ENCODE measurements around the gene C6orf120.
A peak's percentile ranks its signal among the peaks of the same experiment; 100 is the strongest.

The C6orf120 gene

DNA sequence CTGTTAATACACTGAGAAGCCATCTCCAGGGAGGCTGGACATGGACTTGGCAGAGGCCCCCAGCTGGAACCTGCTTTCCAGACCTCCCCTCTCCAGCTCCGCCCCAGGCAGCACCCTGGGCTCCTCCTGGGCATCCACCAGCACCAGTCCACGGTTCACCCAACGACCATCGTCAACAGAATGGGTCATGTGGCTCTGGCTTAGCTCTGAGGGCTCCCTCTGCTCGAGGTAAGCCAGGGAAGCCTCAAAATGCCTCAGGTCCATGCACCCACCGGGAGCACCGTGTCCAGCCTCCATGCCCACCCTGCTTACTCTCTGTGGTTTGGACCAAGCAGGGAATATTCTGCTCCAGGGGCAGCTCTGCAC, 40.6 kb upstream of the C6orf120 start:
- Histone ChIP-seq H3K4me3 (no peak overlapping the region), H3K4me2 (no peak overlapping the region), H3K9me3 (no peaks in the 10 kb centered on the region), H3K27me3 (no peaks in the 10 kb centered on the region), H3K9ac (no peak overlapping the region), H4K20me1 (no peaks in the 10 kb centered on the region), H3K4me1 (peaks cover 35% of the 10 kb centered on the region), H3K27ac (no peak overlapping the region), H3K36me3 (peaks cover 68% of the 10 kb centered on the region)
- no peak for TF ChIP-seq Cebpa-rat (IDR thresholded peaks at IDR 0.05)

DNA sequence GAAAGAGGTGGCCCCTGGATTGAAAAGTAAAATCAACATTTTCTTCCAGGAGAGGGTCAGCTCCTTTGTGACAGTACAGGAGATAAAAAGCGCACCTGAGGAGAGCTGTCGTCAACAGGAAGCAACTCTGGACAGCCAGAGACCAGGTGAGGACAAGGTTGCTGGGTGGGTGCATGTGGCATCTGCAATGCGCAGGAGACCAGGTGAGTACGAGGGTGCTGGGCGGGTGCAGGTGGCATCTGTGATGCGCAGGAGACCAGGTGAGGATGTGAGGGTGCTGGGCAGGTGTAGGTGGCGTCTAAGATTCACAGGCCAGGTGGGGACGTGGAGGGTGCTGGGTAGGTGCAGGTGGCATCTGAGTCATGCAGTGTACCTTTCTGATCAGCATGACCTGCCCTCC, 38.5 kb upstream of the C6orf120 start:
- Histone ChIP-seq H3K4me3 (no peak overlapping the region), H3K4me1 (peaks cover 14% of the 10 kb centered on the region), H3K27me3 (no peaks in the 10 kb centered on the region), H3K4me2 (no peak overlapping the region), H3K9me3 (no peaks in the 10 kb centered on the region), H3K27ac (no peak overlapping the region), H3K36me3 (peaks cover 75% of the 10 kb centered on the region), H4K20me1 (no peaks in the 10 kb centered on the region), H3K9ac (no peak overlapping the region)
- TF ChIP-seq Cebpa-rat (IDR thresholded peaks at IDR 0.05): no peak

DNA sequence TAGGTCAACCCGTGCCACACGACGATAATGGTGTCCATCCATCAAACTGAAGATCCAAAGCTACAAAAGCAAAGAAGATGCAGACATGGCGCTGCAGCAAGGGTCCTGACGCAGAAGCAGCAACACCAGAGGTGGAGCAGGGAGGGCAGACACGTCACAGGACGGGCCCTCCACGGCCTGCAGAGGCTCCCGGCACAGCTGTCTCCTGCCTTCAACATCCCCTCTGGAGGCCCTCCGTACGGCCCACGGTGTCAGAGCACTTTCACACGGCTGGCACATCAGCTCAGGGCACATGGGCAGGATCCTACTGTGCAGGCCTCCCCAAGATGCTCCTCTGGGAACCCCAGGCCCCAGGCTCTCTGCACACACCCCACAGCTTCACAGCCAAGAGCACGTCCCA, 37.7 kb upstream of the C6orf120 start:
- Histone ChIP-seq H3K4me1 (peaks cover 6% of the 10 kb centered on the region), H3K4me3 (no peak overlapping the region), H3K27ac (no peak overlapping the region), H3K9me3 (no peaks in the 10 kb centered on the region), H3K4me2 (no peak overlapping the region), H3K9ac (no peak overlapping the region), H3K36me3 (peaks cover 77% of the 10 kb centered on the region), H3K27me3 (no peaks in the 10 kb centered on the region), H4K20me1 (no peaks in the 10 kb centered on the region)
- no peak for TF ChIP-seq Cebpa-rat (IDR thresholded peaks at IDR 0.05)

DNA sequence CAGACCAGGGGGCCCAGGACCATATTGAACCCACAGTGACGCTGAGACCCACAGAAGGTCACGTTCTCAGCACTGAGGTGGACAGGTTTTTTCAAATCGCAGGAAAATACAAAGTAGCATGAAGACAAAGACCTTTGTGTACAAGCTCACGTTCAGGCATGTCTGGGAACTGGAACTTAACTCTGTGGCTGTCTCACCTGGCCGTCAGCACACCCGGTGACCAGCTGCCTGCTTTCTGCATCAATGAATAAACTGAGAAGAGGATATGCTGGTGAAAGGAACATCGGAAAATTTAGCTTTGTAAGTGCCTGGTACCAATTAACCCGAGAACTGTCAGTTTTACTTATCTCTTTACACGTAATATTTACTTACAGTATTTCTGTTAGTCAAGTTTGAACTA, 36.6 kb upstream of the C6orf120 start:
- Histone ChIP-seq H3K9ac (no peak overlapping the region), H3K4me3 (no peak overlapping the region), H3K4me2 (no peak overlapping the region), H3K36me3 (peaks cover 72% of the 10 kb centered on the region), H3K4me1 (peaks cover 8% of the 10 kb centered on the region), H3K27me3 (no peaks in the 10 kb centered on the region), H3K27ac (no peak overlapping the region), H3K9me3 (no peaks in the 10 kb centered on the region), H4K20me1 (no peaks in the 10 kb centered on the region)
- no peak for TF ChIP-seq Cebpa-rat (IDR thresholded peaks at IDR 0.05)

DNA sequence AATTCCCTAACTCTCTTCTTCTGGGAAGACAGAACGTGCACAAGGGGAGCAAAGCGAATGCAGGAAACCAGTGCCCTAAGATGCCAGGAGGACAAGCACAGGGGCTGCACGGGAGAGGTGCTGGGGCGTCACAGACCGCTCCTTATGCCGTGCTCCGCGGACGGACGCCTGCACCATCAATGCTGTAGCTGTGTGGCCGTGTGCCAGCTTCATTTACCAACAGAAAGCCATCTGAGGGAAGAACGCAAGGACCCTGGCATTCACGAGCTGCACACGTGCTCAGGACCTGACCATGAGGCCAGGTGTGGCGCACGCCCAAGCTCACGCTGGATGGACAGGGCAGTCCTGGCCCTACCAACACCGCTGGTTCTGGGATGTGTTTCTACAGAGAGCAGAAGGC, 35.5 kb upstream of the C6orf120 start:
- H3K9me3 ChIP-seq: no peaks in the 10 kb centered on the region
- H3K27me3 ChIP-seq: no peaks in the 10 kb centered on the region
- no peak overlapping the region for H3K9ac ChIP-seq
- no peak overlapping the region for H3K4me3 ChIP-seq
- no peak for TF ChIP-seq Cebpa-rat (IDR thresholded peaks at IDR 0.05)
- peaks cover 71% of the 10 kb centered on the region for H3K36me3 ChIP-seq
- no peaks in the 10 kb centered on the region for H4K20me1 ChIP-seq
- no peak overlapping the region for H3K27ac ChIP-seq
- H3K4me1 ChIP-seq: peaks cover 9% of the 10 kb centered on the region
- no peak overlapping the region for H3K4me2 ChIP-seq

DNA sequence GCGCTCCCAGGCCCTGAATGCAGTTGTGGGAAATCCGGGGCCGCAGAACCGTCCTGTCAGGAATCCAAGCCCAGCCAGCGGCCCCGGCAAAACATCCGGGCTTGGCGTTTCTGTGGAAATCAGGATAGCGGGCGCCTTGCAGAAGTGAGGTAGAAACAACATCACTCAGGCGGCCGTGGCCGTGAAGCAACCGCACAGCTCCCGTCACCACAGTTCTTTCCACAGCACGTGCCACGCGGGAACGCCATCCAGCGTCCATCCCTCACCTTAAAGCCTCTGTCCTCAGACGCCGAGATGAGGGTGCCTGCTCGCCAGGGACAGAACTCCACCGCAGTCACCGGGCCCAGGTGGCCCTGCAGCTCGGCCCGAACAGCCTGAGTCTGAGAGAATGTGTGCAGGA, 34.2 kb upstream of the C6orf120 start:
- Histone ChIP-seq H3K27me3 (no peaks in the 10 kb centered on the region), H3K27ac (no peak overlapping the region), H3K9ac (no peak overlapping the region), H3K36me3 (peaks cover 71% of the 10 kb centered on the region), H3K4me2 (no peak overlapping the region), H3K4me3 (no peak overlapping the region), H4K20me1 (no peaks in the 10 kb centered on the region), H3K4me1 (peaks cover 9% of the 10 kb centered on the region), H3K9me3 (no peaks in the 10 kb centered on the region)
- TF ChIP-seq Cebpa-rat (IDR thresholded peaks at IDR 0.05): no peak

DNA sequence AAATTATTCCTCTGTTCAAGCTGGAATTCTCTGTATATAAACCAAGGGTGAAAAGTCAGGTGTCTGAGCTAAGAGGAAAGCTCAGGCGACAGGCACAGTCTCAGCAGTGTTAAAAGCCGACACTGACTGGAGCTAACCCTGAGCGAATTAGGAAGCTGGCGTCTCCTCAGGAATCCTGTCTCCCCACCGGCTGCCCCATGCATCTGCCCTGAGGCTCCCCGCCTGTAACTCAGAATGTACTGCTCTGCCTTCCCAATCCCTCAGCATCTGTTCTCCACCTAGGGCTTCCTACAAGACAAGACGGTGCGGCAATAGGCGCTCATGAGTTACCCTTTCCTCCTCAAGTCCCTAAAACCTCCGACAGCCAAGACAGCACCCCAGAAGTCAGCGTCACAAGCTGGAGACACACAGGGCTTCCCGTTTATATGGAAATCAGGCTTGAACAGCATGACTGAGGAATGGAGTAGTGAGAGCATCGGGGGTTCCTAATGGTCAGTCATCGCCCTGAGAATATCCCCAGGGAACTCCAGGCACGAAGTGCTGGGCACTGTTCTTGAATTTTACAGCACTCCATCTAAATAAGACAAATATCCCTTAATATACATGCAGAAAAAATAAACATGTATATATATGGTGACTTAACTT, 33.6 kb upstream of the C6orf120 start:
- peaks cover 70% of the 10 kb centered on the region for H3K36me3 ChIP-seq
- H3K9ac ChIP-seq: no peak overlapping the region
- no peak for TF ChIP-seq Cebpa-rat (IDR thresholded peaks at IDR 0.05)
- H4K20me1 ChIP-seq: no peaks in the 10 kb centered on the region
- H3K27me3 ChIP-seq: no peaks in the 10 kb centered on the region
- peaks cover 9% of the 10 kb centered on the region for H3K4me1 ChIP-seq
- H3K4me3 ChIP-seq: no peak overlapping the region
- no peaks in the 10 kb centered on the region for H3K9me3 ChIP-seq
- no peak overlapping the region for H3K4me2 ChIP-seq
- H3K27ac ChIP-seq: no peak overlapping the region

DNA sequence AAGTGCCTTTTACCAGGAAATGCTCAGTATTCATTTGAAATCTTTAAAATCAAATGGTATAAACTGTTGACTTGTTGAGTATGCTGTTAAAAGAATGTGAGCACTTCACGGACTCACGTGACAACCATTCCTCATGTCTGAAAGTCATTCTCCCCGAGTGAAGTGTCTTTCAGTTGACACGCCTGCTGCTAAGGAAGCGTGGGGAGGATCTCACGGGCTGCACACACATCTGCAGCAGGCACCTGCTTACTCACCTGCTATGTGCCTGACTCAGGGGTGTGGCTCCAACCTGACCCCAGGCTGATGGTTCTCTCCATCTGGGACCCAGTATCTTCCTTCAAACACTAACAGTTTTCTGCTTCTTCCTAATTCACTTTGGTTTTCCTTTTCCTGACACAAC, 32.8 kb upstream of the C6orf120 start:
- TF ChIP-seq Cebpa-rat (IDR thresholded peaks at IDR 0.05): no peak
- Histone ChIP-seq H3K36me3 (peaks cover 62% of the 10 kb centered on the region), H3K27ac (no peak overlapping the region), H4K20me1 (no peaks in the 10 kb centered on the region), H3K4me3 (no peak overlapping the region), H3K9me3 (no peaks in the 10 kb centered on the region), H3K4me2 (no peak overlapping the region), H3K27me3 (no peaks in the 10 kb centered on the region), H3K9ac (no peak overlapping the region), H3K4me1 (peaks cover 9% of the 10 kb centered on the region)

DNA sequence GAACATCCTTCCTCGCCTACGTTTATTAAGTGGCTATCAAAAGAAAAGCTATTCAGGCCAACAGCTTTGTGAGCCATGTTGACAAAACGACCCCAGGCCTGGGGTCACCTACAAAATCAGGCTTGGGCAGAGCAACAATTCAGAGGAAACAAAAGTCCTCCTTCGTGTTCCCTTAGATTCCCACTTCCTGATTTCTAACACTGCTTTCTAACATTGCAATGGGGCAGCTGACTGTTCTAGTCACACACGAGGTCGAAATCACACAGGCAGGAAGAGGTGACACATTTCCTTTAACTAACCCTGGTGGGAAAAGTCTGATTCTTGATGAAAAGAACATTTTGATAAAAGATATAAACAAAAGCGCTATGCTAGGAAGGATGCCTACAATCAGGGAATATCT, 32.0 kb upstream of the C6orf120 start:
- Histone ChIP-seq H3K4me2 (peak overlapping the region; percentile 36), H4K20me1 (no peaks in the 10 kb centered on the region), H3K36me3 (peaks cover 58% of the 10 kb centered on the region), H3K27me3 (no peaks in the 10 kb centered on the region), H3K9me3 (no peaks in the 10 kb centered on the region), H3K4me3 (no peak overlapping the region), H3K9ac (no peak overlapping the region), H3K27ac (0 out of 2 replicates have a peak overlapping the region, but pooled peaks have one; percentile 1), H3K4me1 (peaks cover 9% of the 10 kb centered on the region)
- TF ChIP-seq Cebpa-rat (IDR thresholded peaks at IDR 0.05): no peak

DNA sequence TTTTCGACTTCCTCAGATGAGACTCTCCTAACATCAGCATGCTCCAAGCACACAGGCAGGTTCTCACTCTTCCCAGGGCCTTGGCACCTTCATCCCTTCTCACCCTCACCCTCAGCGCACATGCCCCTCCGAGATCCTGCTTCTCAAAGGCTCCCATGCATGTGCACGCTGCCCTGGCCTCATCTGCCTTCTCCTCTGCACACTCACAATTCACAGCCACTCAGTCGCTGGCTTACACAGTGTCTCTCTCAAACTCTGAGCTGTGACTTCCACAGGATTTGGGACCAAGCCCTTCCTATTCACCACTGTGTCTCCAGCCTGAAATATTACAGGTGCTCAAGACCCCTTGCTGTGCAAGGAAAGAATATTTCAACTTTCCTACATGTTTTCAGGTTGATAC, 30.4 kb upstream of the C6orf120 start:
- Histone ChIP-seq H3K9ac (no peak overlapping the region), H3K9me3 (no peaks in the 10 kb centered on the region), H3K27ac (no peak overlapping the region), H3K4me2 (no peak overlapping the region), H3K36me3 (peaks cover 49% of the 10 kb centered on the region), H3K4me1 (peaks cover 9% of the 10 kb centered on the region), H4K20me1 (no peaks in the 10 kb centered on the region), H3K27me3 (no peaks in the 10 kb centered on the region), H3K4me3 (no peak overlapping the region)
- TF ChIP-seq Cebpa-rat (IDR thresholded peaks at IDR 0.05): no peak

DNA sequence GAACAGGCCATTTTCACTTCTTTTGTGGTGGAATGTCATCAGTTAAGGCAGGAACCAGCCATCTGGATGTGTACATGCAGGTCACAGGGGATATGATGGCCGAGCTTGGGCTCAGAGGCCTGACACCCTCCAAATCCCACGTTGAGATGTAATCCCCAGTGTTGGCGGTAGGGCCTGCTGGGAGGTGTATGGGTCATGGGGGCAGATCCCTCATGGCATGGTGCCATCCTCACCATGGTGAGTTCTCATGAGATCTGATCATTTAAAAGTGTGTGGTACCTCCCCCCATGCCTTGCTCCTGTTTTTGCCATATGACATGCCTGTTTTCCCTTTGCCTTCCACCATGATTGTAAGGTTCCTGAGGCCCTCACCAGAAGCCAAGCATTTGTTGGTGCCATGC, 26.9 kb upstream of the C6orf120 start:
- H3K27ac ChIP-seq: no peak overlapping the region
- no peaks in the 10 kb centered on the region for H3K27me3 ChIP-seq
- no peak overlapping the region for H3K4me2 ChIP-seq
- H3K4me3 ChIP-seq: no peak overlapping the region
- no peak overlapping the region for H3K9ac ChIP-seq
- peaks cover 43% of the 10 kb centered on the region for H3K36me3 ChIP-seq
- no peak for TF ChIP-seq Cebpa-rat (IDR thresholded peaks at IDR 0.05)
- no peaks in the 10 kb centered on the region for H4K20me1 ChIP-seq
- no peaks in the 10 kb centered on the region for H3K9me3 ChIP-seq
- peaks cover 3% of the 10 kb centered on the region for H3K4me1 ChIP-seq
